NCI-H82 treated with DMSO at 0.1 percent for 48 hours (cell line): ENCODE measurements around the gene DET1.
A peak's percentile ranks its signal among the peaks of the same experiment; 100 is the strongest.

Experiments
- DNase-seq: peaks from one replicate; lab custom pipeline; 2025; ENCODE audit not compliant: unreplicated experiment; lab: John Stamatoyannopoulos, UW

DET1 gene

GRCh38 chr15:88467935-88468528 lies 78.4 kb downstream of the DET1 start:
- DNase-seq, result peak; percentile 6

GRCh38 chr15:88467073-88467934 lies 79.2 kb downstream of the DET1 start, which contains the start of the genes MRPL46 and MRPS11:
TSS of gene MRPL46 (minus strand) at chr15:88467388. CDS start at chr15:88467377, 11 bp downstream.
TSS of gene MRPS11 (plus strand) at chr15:88467708. CDS start at chr15:88467718, 10 bp downstream.
- peak; percentile 81 for DNase-seq

GRCh38 chr15:88465633-88466224 lies 80.8 kb downstream of the DET1 start:
- DNase-seq, result no peak

GRCh38 chr15:88463870-88464532 lies 82.5 kb downstream of the DET1 start:
- no peak for DNase-seq
